WTC11 (cell line): ENCODE measurements around the gene TMEM108. TPM values are rescaled to one million over a fixed set of nuclear protein-coding genes. Genes with fewer than 3 reads are reported as not detected.

ENCODE experiments used
- ATAC-seq: fragments of 200-7000 bp; cut with Tn5 transposase; 2 replicates; pipeline ENCODE4 v1.10.0; 2021; ENCODE audit warnings: mild to moderate bottlenecking, moderate library complexity
- CTCF ChIA-PET: fragments of 300-600 bp; sonication (Branson Sonifier 250); formaldehyde crosslinking; loops from one replicate; lab custom pipeline; 2021; ENCODE audit warnings: antibody characterized with exemption; lab: Charles Lee
- POLR2A ChIA-PET: fragments of 350-600 bp; sonication (Branson Sonifier 250); formaldehyde crosslinking; loops from one replicate; lab custom pipeline; 2021; ENCODE audit warnings: antibody characterized with exemption; lab: Charles Lee
- DNase-seq: peaks from one replicate; pipeline ENCODE4 v3.0.0; 2021; ENCODE audit warnings: low spot score
- H3K27ac Mint-ChIP-seq: 2 replicates; pipeline ENCODE4 v1.8.0; 2021; ENCODE audit warnings: mixed read lengths
- H3K27me3 Mint-ChIP-seq: 2 replicates; pipeline ENCODE4 v1.8.0; 2021; ENCODE audit warnings: low read depth, mild to moderate bottlenecking, moderate library complexity, mixed read lengths
- H3K36me3 Mint-ChIP-seq: 2 replicates; pipeline ENCODE4 v1.8.0; 2021; ENCODE audit warnings: mixed read lengths
- H3K4me1 Mint-ChIP-seq: 2 replicates; pipeline ENCODE4 v1.8.0; 2022; ENCODE audit warnings: mixed read lengths
- H3K4me3 Mint-ChIP-seq: 2 replicates; pipeline ENCODE4 v1.8.0; 2021; ENCODE audit warnings: mild to moderate bottlenecking, moderate library complexity, mixed read lengths
- H3K9me3 Mint-ChIP-seq: 2 replicates; pipeline ENCODE4 v1.8.0; 2021; ENCODE audit warnings: mixed read lengths
- GABPB1 ChIP-seq: sonication (generic); formaldehyde crosslinking; IDR thresholded peaks from 2 replicates; pipeline ENCODE4 v1.8.1; 2023; ENCODE audit warnings: mild to moderate bottlenecking, missing genetic modification reagents
- OVOL2 ChIP-seq: fragments of 250-450 bp; sonication (Bioruptor Pico); IDR thresholded peaks from 2 replicates; pipeline ENCODE4 v1.9.0; 2021; ENCODE audit warnings: mild to moderate bottlenecking, borderline replicate concordance
- TEAD4 ChIP-seq: sonication (generic); formaldehyde crosslinking; IDR thresholded peaks from 2 replicates; pipeline ENCODE4 v1.8.0; 2022; ENCODE audit warnings: mild to moderate bottlenecking, missing genetic modification reagents
- ZBTB21 ChIP-seq: sonication (generic); formaldehyde crosslinking; IDR thresholded peaks from 2 replicates; pipeline ENCODE4 v1.8.1; 2023; ENCODE audit warnings: mild to moderate bottlenecking, missing genetic modification reagents, borderline replicate concordance
- ZNF263 ChIP-seq: sonication (generic); formaldehyde crosslinking; IDR thresholded peaks from 2 replicates; pipeline ENCODE4 v1.8.1; 2022; ENCODE audit warnings: low read depth, mild to moderate bottlenecking, moderate library complexity, missing genetic modification reagents
- ZNF423 ChIP-seq: fragments of 250-450 bp; sonication (Bioruptor Pico); IDR thresholded peaks from 2 replicates; pipeline ENCODE4 v2.1.2; 2022; ENCODE audit warnings: mild to moderate bottlenecking, moderate library complexity
- total RNA-seq: library from RNA; stranded (reverse); gene quantifications from 3 replicates; pipeline ENCODE4 v1.2.3, GENCODE V29; 2021
- TF ChIP-seq, protein P1 (sequence below): fragments of 250-450 bp; sonication (Bioruptor Pico); IDR thresholded peaks from 2 replicates; pipeline ENCODE4 v1.8.0; 2021; ENCODE audit warnings: mild to moderate bottlenecking
- TF ChIP-seq, protein P2 (sequence below): sonication (generic); formaldehyde crosslinking; IDR thresholded peaks from 2 replicates; pipeline ENCODE4 v1.8.1; 2023; ENCODE audit warnings: mild to moderate bottlenecking, missing genetic modification reagents
- TF ChIP-seq, protein P3 (sequence below): fragments of 200-600 bp; IDR thresholded peaks from 2 replicates; pipeline ENCODE4 v1.8.0; 2022; ENCODE audit warnings: antibody characterized with exemption
- TF ChIP-seq, protein P4 (sequence below): sonication (generic); formaldehyde crosslinking; IDR thresholded peaks from 2 replicates; pipeline ENCODE4 v1.8.1; 2023; ENCODE audit warnings: mild to moderate bottlenecking, missing genetic modification reagents, moderate library complexity
- TF ChIP-seq, protein P5 (sequence below): fragments of 250-450 bp; sonication (Bioruptor Pico); IDR thresholded peaks from 2 replicates; pipeline ENCODE4 v1.9.0; 2021; ENCODE audit warnings: mild to moderate bottlenecking, borderline replicate concordance
- TF ChIP-seq, protein P6 (sequence below): sonication (generic); formaldehyde crosslinking; IDR thresholded peaks from 2 replicates; pipeline ENCODE4 v1.8.1; 2022; ENCODE audit warnings: low read depth, mild to moderate bottlenecking, moderate library complexity, missing genetic modification reagents, borderline replicate concordance
- TF ChIP-seq, protein P7 (sequence below): fragments of 250-450 bp; sonication (Bioruptor Pico); conservative IDR thresholded peaks from 2 replicates; pipeline ENCODE4 v1.9.0; 2021; ENCODE audit warnings: mild to moderate bottlenecking
- TF ChIP-seq, protein P8 (sequence below): sonication (generic); formaldehyde crosslinking; IDR thresholded peaks from 2 replicates; pipeline ENCODE4 v1.8.1; 2022; ENCODE audit warnings: missing genetic modification reagents, borderline replicate concordance
- TF ChIP-seq, protein P9 (sequence below): sonication (generic); formaldehyde crosslinking; IDR thresholded peaks from 2 replicates; pipeline ENCODE4 v1.8.0; 2022; ENCODE audit warnings: mild to moderate bottlenecking, missing genetic modification reagents
- TF ChIP-seq, protein P10 (sequence below): sonication (generic); formaldehyde crosslinking; IDR thresholded peaks from 2 replicates; pipeline ENCODE4 v1.8.1; 2022; ENCODE audit warnings: mild to moderate bottlenecking, moderate library complexity, missing genetic modification reagents

Gene TMEM108
- total RNA-seq, 1 experiment from 2014 or later, result 14.7 TPM

DNA sequence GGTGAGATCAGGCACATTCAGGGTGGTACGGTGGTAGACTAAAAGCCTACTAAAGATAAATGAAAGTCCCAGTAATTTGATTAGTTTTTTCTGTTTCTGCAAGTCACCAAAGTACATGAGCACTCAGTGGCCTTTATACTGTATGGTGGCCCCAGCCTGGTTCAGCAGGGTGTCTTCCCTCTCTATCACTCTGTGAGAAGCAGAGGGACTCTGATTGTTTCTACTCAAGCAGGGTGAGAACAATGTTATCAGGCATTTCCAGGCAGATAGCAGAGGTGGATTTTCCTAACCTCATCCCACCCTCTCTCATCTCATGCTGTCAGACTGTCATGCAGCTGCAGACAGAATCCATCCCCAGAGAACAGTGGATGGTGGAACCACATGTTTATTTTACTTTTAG is 290.2 kb downstream of the TMEM108 start (continued):
- TF ChIP-seq, protein P1, sequence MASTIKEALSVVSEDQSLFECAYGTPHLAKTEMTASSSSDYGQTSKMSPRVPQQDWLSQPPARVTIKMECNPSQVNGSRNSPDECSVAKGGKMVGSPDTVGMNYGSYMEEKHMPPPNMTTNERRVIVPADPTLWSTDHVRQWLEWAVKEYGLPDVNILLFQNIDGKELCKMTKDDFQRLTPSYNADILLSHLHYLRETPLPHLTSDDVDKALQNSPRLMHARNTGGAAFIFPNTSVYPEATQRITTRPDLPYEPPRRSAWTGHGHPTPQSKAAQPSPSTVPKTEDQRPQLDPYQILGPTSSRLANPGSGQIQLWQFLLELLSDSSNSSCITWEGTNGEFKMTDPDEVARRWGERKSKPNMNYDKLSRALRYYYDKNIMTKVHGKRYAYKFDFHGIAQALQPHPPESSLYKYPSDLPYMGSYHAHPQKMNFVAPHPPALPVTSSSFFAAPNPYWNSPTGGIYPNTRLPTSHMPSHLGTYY (CRISPR knock-in tag), result no peak
- no peak for TF ChIP-seq TEAD4 (CRISPR knock-in tag)
- no peak for TF ChIP-seq ZBTB21 (CRISPR knock-in tag)

DNA sequence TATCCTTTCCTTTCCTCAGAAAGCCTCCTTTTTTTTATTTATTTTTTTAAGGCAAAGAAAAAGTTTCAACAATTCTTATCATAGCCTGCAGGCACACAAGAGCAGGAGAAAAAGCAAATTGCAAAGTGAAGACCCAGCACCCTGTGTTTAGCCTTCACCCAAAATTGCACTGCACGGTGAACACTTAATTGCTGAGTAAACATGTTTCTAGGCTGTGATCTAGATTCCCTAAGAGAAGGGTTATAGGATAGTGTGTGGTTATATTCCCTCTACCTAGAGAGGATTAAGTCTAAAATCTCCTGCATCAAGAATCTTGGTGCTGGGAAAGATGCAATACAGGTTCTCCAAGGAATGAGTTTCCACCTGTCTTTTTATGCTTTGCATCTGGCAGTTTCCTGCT is 291.4 kb downstream of the TMEM108 start:
- Mint-ChIP-seq H3K9me3 (peaks cover 5% of the 10 kb centered on the region; the same call in 1 of the 2 replicates), H3K27ac (no peak overlapping the region), H3K36me3 (no peaks in the 10 kb centered on the region), H3K4me3 (no peak overlapping the region), H3K27me3 (no peaks in the 10 kb centered on the region), H3K4me1 (peaks cover 14% of the 10 kb centered on the region)
- CTCF ChIA-PET, result interaction anchor here (1.0 to 1.4 kb wide), 3 partner anchors 45 to 288 kb away, joined by 3 to 5 read pairs (median 3); no protein-coding TSS in a partner anchor
- POLR2A ChIA-PET, result no interaction called here
- ATAC-seq (no peak), DNase-seq (no peak)
- TF ChIP-seq TEAD4 (CRISPR knock-in tag) (no peak), OVOL2 (no peak), GABPB1 (CRISPR knock-in tag) (no peak), ZNF423 (no peak), ZNF263 (CRISPR knock-in tag) (no peak), ZBTB21 (CRISPR knock-in tag) (no peak)
- TF ChIP-seq, protein P2, sequence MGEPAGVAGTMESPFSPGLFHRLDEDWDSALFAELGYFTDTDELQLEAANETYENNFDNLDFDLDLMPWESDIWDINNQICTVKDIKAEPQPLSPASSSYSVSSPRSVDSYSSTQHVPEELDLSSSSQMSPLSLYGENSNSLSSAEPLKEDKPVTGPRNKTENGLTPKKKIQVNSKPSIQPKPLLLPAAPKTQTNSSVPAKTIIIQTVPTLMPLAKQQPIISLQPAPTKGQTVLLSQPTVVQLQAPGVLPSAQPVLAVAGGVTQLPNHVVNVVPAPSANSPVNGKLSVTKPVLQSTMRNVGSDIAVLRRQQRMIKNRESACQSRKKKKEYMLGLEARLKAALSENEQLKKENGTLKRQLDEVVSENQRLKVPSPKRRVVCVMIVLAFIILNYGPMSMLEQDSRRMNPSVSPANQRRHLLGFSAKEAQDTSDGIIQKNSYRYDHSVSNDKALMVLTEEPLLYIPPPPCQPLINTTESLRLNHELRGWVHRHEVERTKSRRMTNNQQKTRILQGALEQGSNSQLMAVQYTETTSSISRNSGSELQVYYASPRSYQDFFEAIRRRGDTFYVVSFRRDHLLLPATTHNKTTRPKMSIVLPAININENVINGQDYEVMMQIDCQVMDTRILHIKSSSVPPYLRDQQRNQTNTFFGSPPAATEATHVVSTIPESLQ, result no peak
- TF ChIP-seq, protein P3, sequence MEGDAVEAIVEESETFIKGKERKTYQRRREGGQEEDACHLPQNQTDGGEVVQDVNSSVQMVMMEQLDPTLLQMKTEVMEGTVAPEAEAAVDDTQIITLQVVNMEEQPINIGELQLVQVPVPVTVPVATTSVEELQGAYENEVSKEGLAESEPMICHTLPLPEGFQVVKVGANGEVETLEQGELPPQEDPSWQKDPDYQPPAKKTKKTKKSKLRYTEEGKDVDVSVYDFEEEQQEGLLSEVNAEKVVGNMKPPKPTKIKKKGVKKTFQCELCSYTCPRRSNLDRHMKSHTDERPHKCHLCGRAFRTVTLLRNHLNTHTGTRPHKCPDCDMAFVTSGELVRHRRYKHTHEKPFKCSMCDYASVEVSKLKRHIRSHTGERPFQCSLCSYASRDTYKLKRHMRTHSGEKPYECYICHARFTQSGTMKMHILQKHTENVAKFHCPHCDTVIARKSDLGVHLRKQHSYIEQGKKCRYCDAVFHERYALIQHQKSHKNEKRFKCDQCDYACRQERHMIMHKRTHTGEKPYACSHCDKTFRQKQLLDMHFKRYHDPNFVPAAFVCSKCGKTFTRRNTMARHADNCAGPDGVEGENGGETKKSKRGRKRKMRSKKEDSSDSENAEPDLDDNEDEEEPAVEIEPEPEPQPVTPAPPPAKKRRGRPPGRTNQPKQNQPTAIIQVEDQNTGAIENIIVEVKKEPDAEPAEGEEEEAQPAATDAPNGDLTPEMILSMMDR, result no peak
- TF ChIP-seq, protein P4, sequence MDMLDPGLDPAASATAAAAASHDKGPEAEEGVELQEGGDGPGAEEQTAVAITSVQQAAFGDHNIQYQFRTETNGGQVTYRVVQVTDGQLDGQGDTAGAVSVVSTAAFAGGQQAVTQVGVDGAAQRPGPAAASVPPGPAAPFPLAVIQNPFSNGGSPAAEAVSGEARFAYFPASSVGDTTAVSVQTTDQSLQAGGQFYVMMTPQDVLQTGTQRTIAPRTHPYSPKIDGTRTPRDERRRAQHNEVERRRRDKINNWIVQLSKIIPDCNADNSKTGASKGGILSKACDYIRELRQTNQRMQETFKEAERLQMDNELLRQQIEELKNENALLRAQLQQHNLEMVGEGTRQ (CRISPR knock-in tag), result no peak
- TF ChIP-seq, protein P5, sequence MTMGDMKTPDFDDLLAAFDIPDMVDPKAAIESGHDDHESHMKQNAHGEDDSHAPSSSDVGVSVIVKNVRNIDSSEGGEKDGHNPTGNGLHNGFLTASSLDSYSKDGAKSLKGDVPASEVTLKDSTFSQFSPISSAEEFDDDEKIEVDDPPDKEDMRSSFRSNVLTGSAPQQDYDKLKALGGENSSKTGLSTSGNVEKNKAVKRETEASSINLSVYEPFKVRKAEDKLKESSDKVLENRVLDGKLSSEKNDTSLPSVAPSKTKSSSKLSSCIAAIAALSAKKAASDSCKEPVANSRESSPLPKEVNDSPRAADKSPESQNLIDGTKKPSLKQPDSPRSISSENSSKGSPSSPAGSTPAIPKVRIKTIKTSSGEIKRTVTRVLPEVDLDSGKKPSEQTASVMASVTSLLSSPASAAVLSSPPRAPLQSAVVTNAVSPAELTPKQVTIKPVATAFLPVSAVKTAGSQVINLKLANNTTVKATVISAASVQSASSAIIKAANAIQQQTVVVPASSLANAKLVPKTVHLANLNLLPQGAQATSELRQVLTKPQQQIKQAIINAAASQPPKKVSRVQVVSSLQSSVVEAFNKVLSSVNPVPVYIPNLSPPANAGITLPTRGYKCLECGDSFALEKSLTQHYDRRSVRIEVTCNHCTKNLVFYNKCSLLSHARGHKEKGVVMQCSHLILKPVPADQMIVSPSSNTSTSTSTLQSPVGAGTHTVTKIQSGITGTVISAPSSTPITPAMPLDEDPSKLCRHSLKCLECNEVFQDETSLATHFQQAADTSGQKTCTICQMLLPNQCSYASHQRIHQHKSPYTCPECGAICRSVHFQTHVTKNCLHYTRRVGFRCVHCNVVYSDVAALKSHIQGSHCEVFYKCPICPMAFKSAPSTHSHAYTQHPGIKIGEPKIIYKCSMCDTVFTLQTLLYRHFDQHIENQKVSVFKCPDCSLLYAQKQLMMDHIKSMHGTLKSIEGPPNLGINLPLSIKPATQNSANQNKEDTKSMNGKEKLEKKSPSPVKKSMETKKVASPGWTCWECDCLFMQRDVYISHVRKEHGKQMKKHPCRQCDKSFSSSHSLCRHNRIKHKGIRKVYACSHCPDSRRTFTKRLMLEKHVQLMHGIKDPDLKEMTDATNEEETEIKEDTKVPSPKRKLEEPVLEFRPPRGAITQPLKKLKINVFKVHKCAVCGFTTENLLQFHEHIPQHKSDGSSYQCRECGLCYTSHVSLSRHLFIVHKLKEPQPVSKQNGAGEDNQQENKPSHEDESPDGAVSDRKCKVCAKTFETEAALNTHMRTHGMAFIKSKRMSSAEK (CRISPR knock-in tag), result no peak
- TF ChIP-seq, protein P6, sequence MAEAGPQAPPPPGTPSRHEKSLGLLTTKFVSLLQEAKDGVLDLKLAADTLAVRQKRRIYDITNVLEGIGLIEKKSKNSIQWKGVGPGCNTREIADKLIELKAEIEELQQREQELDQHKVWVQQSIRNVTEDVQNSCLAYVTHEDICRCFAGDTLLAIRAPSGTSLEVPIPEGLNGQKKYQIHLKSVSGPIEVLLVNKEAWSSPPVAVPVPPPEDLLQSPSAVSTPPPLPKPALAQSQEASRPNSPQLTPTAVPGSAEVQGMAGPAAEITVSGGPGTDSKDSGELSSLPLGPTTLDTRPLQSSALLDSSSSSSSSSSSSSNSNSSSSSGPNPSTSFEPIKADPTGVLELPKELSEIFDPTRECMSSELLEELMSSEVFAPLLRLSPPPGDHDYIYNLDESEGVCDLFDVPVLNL (CRISPR knock-in tag), result no peak
- TF ChIP-seq, protein P7, sequence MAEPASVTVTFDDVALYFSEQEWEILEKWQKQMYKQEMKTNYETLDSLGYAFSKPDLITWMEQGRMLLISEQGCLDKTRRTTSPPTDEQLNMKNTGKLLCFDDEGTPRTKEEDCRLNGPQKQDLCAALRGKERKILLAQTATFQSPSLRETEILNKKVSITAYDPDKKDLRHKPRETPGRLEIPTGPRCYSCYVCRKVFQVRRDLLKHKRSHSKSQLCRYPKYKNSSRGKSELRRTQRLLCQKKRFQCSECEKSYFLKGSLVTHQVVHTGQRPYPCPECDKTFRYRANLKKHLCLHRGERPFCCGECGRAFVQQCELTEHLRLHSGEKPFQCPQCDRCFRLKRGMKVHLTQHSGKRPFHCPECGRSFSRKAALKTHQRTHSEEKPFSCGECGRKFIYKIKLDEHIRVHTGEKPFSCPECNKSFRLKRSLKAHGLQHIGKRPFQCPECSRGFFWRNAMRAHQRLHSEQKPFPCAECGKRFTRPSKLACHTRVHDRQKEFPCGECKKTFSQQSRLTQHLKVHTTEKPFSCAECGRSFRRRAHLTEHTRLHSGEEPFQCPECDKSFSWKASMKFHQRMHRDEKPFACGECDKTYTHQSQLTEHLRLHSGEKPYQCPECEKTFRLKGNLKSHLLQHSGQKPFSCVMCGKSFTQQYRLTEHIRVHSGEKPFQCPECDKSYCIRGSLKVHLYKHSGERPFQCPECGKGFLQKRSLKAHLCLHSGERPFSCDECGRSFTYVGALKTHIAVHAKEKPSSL, result no peak
- TF ChIP-seq, protein P8, sequence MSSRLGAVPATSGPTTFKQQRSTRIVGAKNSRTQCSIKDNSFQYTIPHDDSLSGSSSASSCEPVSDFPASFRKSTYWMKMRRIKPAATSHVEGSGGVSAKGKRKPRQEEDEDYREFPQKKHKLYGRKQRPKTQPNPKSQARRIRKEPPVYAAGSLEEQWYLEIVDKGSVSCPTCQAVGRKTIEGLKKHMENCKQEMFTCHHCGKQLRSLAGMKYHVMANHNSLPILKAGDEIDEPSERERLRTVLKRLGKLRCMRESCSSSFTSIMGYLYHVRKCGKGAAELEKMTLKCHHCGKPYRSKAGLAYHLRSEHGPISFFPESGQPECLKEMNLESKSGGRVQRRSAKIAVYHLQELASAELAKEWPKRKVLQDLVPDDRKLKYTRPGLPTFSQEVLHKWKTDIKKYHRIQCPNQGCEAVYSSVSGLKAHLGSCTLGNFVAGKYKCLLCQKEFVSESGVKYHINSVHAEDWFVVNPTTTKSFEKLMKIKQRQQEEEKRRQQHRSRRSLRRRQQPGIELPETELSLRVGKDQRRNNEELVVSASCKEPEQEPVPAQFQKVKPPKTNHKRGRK (CRISPR knock-in tag), result no peak
- TF ChIP-seq, protein P9, sequence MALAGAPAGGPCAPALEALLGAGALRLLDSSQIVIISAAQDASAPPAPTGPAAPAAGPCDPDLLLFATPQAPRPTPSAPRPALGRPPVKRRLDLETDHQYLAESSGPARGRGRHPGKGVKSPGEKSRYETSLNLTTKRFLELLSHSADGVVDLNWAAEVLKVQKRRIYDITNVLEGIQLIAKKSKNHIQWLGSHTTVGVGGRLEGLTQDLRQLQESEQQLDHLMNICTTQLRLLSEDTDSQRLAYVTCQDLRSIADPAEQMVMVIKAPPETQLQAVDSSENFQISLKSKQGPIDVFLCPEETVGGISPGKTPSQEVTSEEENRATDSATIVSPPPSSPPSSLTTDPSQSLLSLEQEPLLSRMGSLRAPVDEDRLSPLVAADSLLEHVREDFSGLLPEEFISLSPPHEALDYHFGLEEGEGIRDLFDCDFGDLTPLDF (CRISPR knock-in tag), result no peak
- TF ChIP-seq, protein P10, sequence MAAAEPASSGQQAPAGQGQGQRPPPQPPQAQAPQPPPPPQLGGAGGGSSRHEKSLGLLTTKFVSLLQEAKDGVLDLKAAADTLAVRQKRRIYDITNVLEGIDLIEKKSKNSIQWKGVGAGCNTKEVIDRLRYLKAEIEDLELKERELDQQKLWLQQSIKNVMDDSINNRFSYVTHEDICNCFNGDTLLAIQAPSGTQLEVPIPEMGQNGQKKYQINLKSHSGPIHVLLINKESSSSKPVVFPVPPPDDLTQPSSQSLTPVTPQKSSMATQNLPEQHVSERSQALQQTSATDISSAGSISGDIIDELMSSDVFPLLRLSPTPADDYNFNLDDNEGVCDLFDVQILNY (CRISPR knock-in tag), result no peak
